ENCODE results near the gene ALX4. TPM values are rescaled to one million over a fixed set of nuclear protein-coding genes. Genes with fewer than 3 reads are reported as not detected.

Gene ALX4
- total RNA-seq, 4 donors from 2014 or later, result not detected

GRCh38 chr11:44345781-44346180 is 35.8 kb upstream of the ALX4 start:
- intact Hi-C loops (cut with DNase I; ENCODE audit: low total_unique reads) (no loop called here), in situ Hi-C loops (cut with MboI; ENCODE audit: low pct_ligation_motif_present in 1 of 4, low pct_unique_long_range_greater_than_20kb in 1 of 4, low sequenced_read_pairs in 3 of 4) (no loop called here)
- Histone ChIP-seq H3K27me3 (no peaks in the 10 kb centered on the region), H3K9me3 (no peaks in the 10 kb centered on the region), H3K4me1 (no peaks in the 10 kb centered on the region), H3K4me3 (no peak overlapping the region), H3K36me3 (no peaks in the 10 kb centered on the region), H3K27ac (no peak overlapping the region)
- WGBS, 2 donors (ENCODE audit: low coverage in 1 of 2), result 87% methylated on average over 3 of the region's 3 CpGs; no CpG with 5 or more reads in 1 of the 2 donors
- no peak for TF ChIP-seq EP300 (IDR thresholded peaks at IDR 0.05; ENCODE audit: low read depth)
- TF ChIP-seq POLR2AphosphoS5 (IDR thresholded peaks at IDR 0.05), result no peak
- TF ChIP-seq POLR2A (IDR thresholded peaks at IDR 0.05), result no peak
- no peak for TF ChIP-seq CTCF (IDR thresholded peaks at IDR 0.05)
- no peak for DNase-seq

DNA sequence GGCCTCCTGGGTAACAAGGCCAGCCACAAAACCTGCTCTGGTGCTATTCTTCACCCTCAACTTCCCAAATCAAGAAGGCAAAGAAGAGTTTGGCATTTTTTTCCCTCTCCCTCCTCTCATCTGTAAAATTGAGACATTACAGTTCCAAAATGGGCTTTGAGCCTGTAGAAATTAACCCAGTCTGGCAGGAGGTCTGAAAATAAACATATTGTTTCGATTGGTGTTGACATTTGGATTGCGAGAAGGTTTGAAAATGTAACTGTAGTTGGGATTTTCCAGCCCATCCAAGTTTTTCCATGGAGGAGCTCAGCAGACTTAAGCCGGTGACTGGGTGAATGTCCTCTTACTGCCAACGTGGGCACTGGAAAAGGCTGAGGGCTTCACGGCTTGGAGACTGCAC is 35.0 kb upstream of the ALX4 start:
- 53 to 68% methylated on average over 4 to 5 of the region's 5 CpGs for WGBS, 2 donors (ENCODE audit: low coverage in 1 of 2)
- peaks cover 7% of the 10 kb centered on the region for H3K27me3 ChIP-seq
- no peaks in the 10 kb centered on the region for H3K9me3 ChIP-seq
- TF ChIP-seq EP300 (IDR thresholded peaks at IDR 0.05; ENCODE audit: low read depth) (no peak), CTCF (IDR thresholded peaks at IDR 0.05) (no peak), POLR2A (IDR thresholded peaks at IDR 0.05) (no peak), POLR2AphosphoS5 (IDR thresholded peaks at IDR 0.05) (no peak)
- in situ Hi-C loops (cut with MboI; ENCODE audit: low pct_ligation_motif_present in 1 of 4, low pct_unique_long_range_greater_than_20kb in 1 of 4, low sequenced_read_pairs in 3 of 4), result no loop called here
- H3K4me1 ChIP-seq, result no peaks in the 10 kb centered on the region
- H3K36me3 ChIP-seq, result no peaks in the 10 kb centered on the region
- no peak overlapping the region for H3K27ac ChIP-seq
- DNase-seq, result no peak
- intact Hi-C loops (cut with DNase I; ENCODE audit: low total_unique reads), result loop anchor here (1.0 kb wide), 1 partner anchor 58 kb away; no protein-coding TSS in a partner anchor
- no peak overlapping the region for H3K4me3 ChIP-seq

GRCh38 chr11:44344423-44344820 is 34.5 kb upstream of the ALX4 start:
- WGBS, 2 donors (ENCODE audit: low coverage in 1 of 2), result 90% methylated on average over 7 of the region's 7 CpGs; no CpG with 5 or more reads in 1 of the 2 donors
- Histone ChIP-seq H3K4me1 (no peaks in the 10 kb centered on the region), H3K27me3 (peaks cover 11% of the 10 kb centered on the region), H3K27ac (no peak overlapping the region), H3K4me3 (no peak overlapping the region), H3K36me3 (no peaks in the 10 kb centered on the region), H3K9me3 (no peaks in the 10 kb centered on the region)
- TF ChIP-seq POLR2A (IDR thresholded peaks at IDR 0.05) (no peak), EP300 (IDR thresholded peaks at IDR 0.05; ENCODE audit: low read depth) (no peak), POLR2AphosphoS5 (IDR thresholded peaks at IDR 0.05) (no peak), CTCF (IDR thresholded peaks at IDR 0.05) (no peak)
- in situ Hi-C loops (cut with MboI; ENCODE audit: low pct_ligation_motif_present in 1 of 4, low pct_unique_long_range_greater_than_20kb in 1 of 4, low sequenced_read_pairs in 3 of 4) (no loop called here), intact Hi-C loops (cut with DNase I; ENCODE audit: low total_unique reads) (loop anchor here (1.0 kb wide), 1 partner anchor 59 kb away; no protein-coding TSS in a partner anchor)
- no peak for DNase-seq

DNA sequence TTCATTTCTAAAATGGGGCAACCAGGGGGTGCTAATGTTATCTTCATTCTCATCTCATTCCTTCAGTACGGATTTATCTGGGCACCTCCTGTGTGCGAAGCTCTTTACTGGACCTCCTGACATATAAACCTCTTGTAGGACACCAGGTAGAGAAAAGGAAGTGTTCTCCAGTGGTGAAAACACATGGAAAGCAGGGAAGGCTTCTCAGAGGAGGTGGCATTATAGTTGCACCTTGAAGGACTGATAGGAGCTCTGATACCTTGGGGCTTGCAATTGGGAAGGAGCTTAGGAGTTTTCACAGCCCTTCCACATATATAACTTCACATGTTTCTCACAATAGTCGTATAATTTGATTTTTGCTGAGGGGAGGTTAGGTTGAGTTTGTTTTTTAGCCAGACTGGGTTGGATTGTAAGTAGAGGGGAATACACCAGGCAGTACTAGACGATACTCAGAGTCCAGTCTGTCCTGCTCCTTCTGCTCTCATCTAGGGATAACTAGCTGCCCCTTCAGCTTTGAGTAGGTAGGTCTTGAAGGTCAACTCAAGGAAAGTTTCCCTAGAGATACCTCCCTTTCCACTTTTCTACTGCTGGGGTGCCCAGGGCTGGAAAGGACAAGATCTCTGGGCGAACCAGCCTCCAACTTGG is 34.0 kb upstream of the ALX4 start:
- Histone ChIP-seq H3K4me1 (no peaks in the 10 kb centered on the region), H3K27ac (no peak overlapping the region), H3K4me3 (no peak overlapping the region), H3K36me3 (no peaks in the 10 kb centered on the region), H3K27me3 (peaks cover 16% of the 10 kb centered on the region), H3K9me3 (no peaks in the 10 kb centered on the region)
- TF ChIP-seq CTCF (IDR thresholded peaks at IDR 0.05) (no peak), POLR2A (IDR thresholded peaks at IDR 0.05) (no peak), POLR2AphosphoS5 (IDR thresholded peaks at IDR 0.05) (no peak), EP300 (IDR thresholded peaks at IDR 0.05; ENCODE audit: low read depth) (no peak)
- intact Hi-C loops (cut with DNase I; ENCODE audit: low total_unique reads) (loop anchor here (1.0 kb wide), 1 partner anchor 59 kb away; no protein-coding TSS in a partner anchor), in situ Hi-C loops (cut with MboI; ENCODE audit: low pct_ligation_motif_present in 1 of 4, low pct_unique_long_range_greater_than_20kb in 1 of 4, low sequenced_read_pairs in 3 of 4) (no loop called here)
- WGBS, 2 donors (ENCODE audit: low coverage in 1 of 2), result 80 to 86% methylated on average over 2 to 5 of the region's 5 CpGs
- no peak for DNase-seq
